GM12873 (cell line): ENCODE results near the gene TOLLIP.

Experiments
- TF ChIP-seq, protein P1 (sequence below): IDR thresholded peaks from 2 replicates; pipeline ENCODE4 v1.5.1; 2012; ENCODE audit warnings: low read depth, mild to moderate bottlenecking, moderate library complexity, low read length, control low read depth; ENCODE audit not compliant: insufficient read depth; ENCODE audit errors: missing control alignments

The TOLLIP gene

DNA sequence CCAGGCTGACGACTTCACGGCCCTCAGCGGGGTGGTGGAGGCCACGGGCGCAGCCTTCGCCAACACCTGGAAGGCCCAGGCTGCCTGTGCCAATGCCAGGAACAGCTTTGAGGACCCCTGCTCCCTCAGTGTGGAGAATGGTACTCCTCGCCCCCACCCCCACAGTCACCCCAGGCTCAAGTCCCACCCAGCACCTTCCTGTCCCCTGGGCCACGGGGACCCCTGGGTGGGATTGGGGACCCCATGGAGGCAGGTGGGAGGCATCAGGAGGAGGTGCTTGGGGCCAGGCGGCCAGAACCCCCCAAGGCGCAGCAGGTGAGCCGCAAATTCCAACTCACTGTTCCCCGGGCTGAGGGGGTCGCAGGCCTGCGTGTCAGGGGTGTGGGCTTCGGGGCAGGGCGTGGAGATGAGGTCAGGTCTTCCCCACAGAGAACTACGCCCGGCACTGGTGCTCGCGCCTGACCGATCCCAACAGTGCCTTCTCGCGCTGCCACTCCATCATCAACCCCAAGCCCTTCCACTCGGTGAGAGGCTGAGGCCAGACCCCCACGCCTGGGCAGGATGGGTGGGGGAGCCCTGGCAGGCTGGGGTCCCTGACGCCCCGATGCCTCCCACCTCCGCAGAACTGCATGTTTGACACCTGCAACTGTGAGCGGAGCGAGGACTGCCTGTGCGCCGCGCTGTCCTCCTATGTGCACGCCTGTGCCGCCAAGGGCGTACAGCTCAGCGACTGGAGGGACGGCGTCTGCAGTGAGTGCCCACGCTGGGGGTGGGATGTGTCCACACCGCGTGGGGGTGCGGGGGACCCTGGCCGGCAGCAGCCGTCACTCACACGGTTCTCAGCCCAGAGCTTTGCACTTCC, 77.2 kb downstream of the TOLLIP start:
- TF ChIP-seq, protein P1, sequence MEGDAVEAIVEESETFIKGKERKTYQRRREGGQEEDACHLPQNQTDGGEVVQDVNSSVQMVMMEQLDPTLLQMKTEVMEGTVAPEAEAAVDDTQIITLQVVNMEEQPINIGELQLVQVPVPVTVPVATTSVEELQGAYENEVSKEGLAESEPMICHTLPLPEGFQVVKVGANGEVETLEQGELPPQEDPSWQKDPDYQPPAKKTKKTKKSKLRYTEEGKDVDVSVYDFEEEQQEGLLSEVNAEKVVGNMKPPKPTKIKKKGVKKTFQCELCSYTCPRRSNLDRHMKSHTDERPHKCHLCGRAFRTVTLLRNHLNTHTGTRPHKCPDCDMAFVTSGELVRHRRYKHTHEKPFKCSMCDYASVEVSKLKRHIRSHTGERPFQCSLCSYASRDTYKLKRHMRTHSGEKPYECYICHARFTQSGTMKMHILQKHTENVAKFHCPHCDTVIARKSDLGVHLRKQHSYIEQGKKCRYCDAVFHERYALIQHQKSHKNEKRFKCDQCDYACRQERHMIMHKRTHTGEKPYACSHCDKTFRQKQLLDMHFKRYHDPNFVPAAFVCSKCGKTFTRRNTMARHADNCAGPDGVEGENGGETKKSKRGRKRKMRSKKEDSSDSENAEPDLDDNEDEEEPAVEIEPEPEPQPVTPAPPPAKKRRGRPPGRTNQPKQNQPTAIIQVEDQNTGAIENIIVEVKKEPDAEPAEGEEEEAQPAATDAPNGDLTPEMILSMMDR, result no peak

DNA sequence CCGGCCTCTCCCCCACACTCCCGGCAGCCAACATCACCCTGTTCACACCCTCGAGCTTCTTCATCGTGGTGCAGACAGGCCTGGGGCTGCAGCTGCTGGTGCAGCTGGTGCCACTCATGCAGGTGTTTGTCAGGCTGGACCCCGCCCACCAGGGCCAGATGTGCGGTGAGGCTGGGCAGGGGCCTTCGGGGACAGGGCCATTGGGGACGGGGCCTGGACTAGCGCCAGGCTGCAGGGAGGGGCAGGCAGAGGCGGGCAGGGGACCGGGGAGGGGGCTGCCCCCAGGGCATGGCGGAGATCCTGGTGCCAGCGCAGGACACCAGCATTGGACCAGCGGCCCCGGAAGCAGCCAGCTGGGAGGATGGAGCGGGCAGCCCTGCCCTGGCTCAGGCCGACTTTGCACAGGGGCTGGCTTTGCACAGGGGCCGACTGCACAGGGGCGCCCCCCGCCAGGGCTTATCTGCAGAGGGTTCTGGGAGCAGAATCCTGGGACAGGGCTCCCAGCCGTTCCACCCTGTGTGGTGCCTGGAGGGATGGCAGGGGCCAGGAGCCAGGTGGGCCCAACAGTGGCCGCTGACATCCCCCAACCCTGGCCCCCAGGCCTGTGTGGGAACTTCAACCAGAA, 77.9 kb downstream of the TOLLIP start:
- TF ChIP-seq, protein P1, result no peak

- TF ChIP-seq, protein P1, result no peak
Measured at GRCh38 chr11:1230456-1231395, 78.7 kb downstream of the TOLLIP start.

GRCh38 chr11:1230121-1230455, 79.3 kb downstream of the TOLLIP start:
- TF ChIP-seq, protein P1, result no peak

DNA sequence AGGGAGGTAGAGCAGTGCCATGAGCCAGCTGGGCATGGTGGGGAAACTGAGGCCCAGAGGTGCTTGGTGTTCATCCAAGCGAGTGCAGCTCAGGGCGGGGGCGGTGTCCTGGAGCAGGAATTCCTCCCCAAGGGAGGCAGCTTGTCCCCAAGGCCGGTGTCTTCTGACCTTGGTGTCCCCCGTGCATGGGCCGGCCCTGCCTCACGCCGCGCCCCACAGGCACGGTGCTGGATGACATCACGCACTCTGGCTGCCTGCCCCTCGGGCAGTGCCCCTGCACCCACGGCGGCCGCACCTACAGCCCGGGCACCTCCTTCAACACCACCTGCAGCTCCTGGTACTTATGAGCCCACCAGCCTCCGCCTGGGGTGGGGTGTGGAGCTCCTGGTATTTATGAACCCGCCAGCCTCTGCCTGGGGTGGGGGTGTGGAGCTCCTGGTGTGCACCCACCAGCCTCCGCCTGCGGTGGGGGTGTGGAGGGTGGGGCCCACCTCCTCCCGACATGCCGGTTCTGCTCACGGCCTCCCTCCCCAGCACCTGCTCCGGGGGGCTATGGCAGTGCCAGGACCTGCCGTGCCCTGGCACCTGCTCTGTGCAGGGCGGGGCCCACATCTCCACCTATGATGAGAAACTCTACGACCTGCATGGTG, 79.8 kb downstream of the TOLLIP start:
- TF ChIP-seq, protein P1, result no peak

DNA sequence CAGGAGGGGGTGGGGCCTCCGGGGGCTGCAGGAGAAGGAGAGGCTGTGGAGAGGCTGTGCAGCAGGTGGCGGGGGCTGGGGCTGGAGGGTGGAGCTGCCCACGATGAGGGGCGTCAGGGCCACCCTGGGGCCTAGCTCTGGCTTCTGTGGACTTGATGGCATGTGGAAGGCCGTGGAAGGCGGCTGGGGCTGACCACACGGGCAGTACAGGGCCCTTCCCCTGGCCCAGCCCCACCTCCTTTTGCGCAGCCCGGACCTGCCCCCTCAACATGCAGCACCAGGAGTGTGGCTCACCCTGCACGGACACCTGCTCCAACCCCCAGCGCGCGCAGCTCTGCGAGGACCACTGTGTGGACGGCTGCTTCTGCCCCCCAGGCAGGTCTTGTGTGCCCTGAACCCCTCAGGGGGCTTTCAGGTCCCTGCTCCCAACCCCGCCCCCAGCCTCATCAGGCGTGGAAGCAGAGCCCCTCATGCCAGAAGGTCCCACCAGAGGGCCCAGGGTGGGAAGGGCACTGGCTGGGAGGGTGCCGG, 80.4 kb downstream of the TOLLIP start:
- TF ChIP-seq, protein P1, result no peak
